GM12864 (cell line): ENCODE data around the gene KLC3.

ENCODE experiments used
- DNase-seq: peaks from one replicate; pipeline ENCODE4 v3.0.0-alpha.2; 2011; ENCODE audit warnings: low read depth
- H3K4me3 ChIP-seq: 2 replicates; pipeline ENCODE4 v1.5.1; 2011; ENCODE audit warnings: mild to moderate bottlenecking, low read depth, low read length, control low read depth
- CTCF ChIP-seq: IDR thresholded peaks from 2 replicates; pipeline ENCODE4 v1.5.1; 2011; ENCODE audit warnings: low read depth, mild to moderate bottlenecking, moderate library complexity, low read length, control low read depth, inconsistent platforms; ENCODE audit errors: missing control alignments

Gene KLC3

GRCh38 chr19:45340232-45340898, at the start of gene KLC3:
Gene KLC3 (plus strand): TSS chr19:45340750. CDS start chr19:45345542, 4,792 bp downstream.
- no peak for TF ChIP-seq CTCF
- DNase-seq: no peak
- H3K4me3 ChIP-seq: no peak within 1 kb of the TSS

- no peak for DNase-seq
- no peak overlapping the region for H3K4me3 ChIP-seq
- TF ChIP-seq CTCF: no peak
These were observed 48.7 kb upstream of the KLC3 start for GRCh38 chr19:45291834-45292233.

GRCh38 chr19:45293682-45294081, 46.9 kb upstream of the KLC3 start:
- TF ChIP-seq CTCF: no peak
- no peak overlapping the region for H3K4me3 ChIP-seq
- no peak for DNase-seq

GRCh38 chr19:45294291-45295029, 46.1 kb upstream of the KLC3 start:
- no peak for DNase-seq
- no peak overlapping the region for H3K4me3 ChIP-seq
- TF ChIP-seq CTCF: no peak

GRCh38 chr19:45295873-45296272, 44.7 kb upstream of the KLC3 start:
- H3K4me3 ChIP-seq: no peak overlapping the region
- DNase-seq: no peak
- TF ChIP-seq CTCF: no peak

- H3K4me3 ChIP-seq: no peak overlapping the region
- no peak for TF ChIP-seq CTCF
- DNase-seq: no peak
These were observed 44.2 kb upstream of the KLC3 start for GRCh38 chr19:45296355-45296754.
